Measurements from ENCODE around the gene ZBTB42.

DNA sequence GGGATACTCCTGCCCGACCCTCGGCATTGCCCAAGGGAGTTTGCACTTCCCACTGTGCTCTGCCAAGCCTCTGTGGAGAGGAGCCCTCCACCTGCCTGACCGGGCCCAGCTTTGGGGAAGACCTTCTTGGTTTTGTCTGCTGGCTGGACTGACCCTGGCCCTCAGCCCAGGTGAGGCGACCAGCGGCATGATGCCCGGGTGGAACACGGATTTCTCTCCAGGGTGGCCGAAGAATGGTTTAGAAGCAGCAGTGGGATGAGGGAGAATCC lies 15.6 kb downstream of the ZBTB42 start:
- TF ChIP-seq, protein P1, sequence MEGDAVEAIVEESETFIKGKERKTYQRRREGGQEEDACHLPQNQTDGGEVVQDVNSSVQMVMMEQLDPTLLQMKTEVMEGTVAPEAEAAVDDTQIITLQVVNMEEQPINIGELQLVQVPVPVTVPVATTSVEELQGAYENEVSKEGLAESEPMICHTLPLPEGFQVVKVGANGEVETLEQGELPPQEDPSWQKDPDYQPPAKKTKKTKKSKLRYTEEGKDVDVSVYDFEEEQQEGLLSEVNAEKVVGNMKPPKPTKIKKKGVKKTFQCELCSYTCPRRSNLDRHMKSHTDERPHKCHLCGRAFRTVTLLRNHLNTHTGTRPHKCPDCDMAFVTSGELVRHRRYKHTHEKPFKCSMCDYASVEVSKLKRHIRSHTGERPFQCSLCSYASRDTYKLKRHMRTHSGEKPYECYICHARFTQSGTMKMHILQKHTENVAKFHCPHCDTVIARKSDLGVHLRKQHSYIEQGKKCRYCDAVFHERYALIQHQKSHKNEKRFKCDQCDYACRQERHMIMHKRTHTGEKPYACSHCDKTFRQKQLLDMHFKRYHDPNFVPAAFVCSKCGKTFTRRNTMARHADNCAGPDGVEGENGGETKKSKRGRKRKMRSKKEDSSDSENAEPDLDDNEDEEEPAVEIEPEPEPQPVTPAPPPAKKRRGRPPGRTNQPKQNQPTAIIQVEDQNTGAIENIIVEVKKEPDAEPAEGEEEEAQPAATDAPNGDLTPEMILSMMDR (IDR thresholded peaks at IDR 0.05) = no peak
- no peak for TF ChIP-seq POLR2A (IDR thresholded peaks at IDR 0.05)
- TF ChIP-seq EP300 (IDR thresholded peaks at IDR 0.05) = no peak

All from ovary (tissue), 3 donors.